Measurements from ENCODE around the gene POGLUT2.
"Not testable (repeated sequence)": the region's sequence is repeated elsewhere in the genome, so short reads cannot be mapped to it uniquely, and the experiment has no call there.

POGLUT2 gene

DNA sequence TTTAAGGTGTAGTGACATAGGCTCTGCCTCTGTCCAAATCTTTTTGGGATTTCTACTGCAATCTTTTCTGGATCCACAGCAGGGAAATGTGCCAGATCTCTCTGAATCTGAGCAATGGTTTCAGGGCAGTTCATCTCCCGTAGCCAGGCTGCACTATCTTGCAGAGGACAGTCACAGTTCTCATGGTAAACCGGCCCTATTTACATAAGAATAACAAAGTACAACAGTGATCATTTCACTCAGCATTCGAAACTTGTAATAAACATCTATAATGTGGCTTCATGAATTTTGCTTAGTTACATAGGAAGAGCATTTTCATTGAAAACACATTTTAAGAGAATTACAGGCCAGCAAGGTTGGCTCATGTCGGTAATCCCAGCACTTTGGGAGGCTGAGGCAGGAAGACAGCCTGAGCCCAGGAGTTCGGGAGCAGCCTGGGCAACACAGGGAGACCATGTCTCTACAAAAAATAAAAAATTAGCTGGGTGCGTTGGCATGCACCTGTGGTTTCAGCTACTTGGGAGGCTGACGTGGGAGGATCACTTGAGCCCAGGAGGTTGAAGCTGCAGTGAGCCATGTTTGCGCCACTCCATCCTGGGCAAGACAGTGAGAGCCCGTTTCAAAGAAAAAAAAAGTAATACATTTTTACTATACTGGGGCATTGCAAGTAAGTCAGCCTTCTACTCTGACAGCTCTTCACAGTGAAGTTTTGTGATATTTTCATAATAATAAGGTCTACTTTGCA, 5.0 kb downstream of the POGLUT2 start:
- Histone ChIP-seq H3K4me1 (ENCODE audit: insufficient read depth, low read length) (peaks cover 8% of the 10 kb centered on the region), H3K9me3 (ENCODE audit: low read length) (no peaks in the 10 kb centered on the region), H3K36me3 (ENCODE audit: insufficient read depth, low read length) (peaks cover 55% of the 10 kb centered on the region), H3K4me3 (ENCODE audit: low read length) (no peak overlapping the region), H3K27me3 (ENCODE audit: insufficient read depth, low read length) (no peaks in the 10 kb centered on the region), H2AFZ (ENCODE audit: low read depth, low read length) (no peak overlapping the region)

DNA sequence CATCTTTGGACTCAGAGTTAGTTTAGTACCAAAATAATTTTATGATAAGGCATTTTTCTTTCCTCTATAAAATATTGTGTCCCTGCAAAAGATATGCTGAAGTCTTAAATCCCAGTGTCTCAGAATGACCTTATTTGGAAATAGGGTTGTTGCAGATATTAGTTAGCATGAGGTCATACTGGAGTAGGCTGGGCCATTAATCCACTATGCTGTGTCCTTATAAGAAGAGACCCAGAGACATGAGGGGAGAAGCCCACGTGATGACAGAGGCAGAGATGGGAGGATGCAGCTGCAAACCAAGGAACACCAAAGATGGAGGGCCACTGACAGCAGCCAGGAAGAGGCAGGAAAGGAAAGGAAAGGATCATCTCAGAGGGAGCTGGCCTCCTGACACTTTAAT, 6.4 kb downstream of the POGLUT2 start:
- Histone ChIP-seq H3K9me3 (ENCODE audit: low read length) (no peaks in the 10 kb centered on the region), H3K4me3 (ENCODE audit: low read length) (no peak overlapping the region), H3K4me1 (ENCODE audit: insufficient read depth, low read length) (peaks cover 1% of the 10 kb centered on the region), H2AFZ (ENCODE audit: low read depth, low read length) (no peak overlapping the region), H3K36me3 (ENCODE audit: insufficient read depth, low read length) (peaks cover 64% of the 10 kb centered on the region), H3K27me3 (ENCODE audit: insufficient read depth, low read length) (no peaks in the 10 kb centered on the region)

DNA sequence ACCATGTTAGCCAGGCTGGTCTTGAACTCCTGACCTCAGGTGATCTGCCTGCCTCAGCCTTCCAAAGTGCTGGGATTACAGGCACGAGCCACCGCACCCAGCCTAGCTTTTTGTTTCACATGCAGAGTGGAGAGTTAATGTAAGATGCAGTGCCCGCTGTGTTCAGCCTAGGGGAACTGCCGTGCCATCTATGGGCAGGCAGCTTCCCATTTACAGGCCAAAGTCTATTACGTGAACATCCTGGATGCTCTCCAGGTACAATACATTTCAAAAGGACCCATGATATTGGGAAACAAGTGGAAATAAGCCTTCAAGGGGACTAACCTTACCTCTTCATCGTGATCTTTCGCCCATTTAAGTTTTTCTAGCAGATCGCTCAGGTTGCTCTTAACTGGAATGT, 10.1 kb downstream of the POGLUT2 start:
- Histone ChIP-seq H3K27me3 (ENCODE audit: insufficient read depth, low read length) (no peaks in the 10 kb centered on the region), H3K4me1 (ENCODE audit: insufficient read depth, low read length) (no peaks in the 10 kb centered on the region), H3K9me3 (ENCODE audit: low read length) (no peaks in the 10 kb centered on the region), H3K36me3 (ENCODE audit: insufficient read depth, low read length) (peaks cover 82% of the 10 kb centered on the region), H3K4me3 (ENCODE audit: low read length) (no peak overlapping the region), H2AFZ (ENCODE audit: low read depth, low read length) (no peak overlapping the region)

DNA sequence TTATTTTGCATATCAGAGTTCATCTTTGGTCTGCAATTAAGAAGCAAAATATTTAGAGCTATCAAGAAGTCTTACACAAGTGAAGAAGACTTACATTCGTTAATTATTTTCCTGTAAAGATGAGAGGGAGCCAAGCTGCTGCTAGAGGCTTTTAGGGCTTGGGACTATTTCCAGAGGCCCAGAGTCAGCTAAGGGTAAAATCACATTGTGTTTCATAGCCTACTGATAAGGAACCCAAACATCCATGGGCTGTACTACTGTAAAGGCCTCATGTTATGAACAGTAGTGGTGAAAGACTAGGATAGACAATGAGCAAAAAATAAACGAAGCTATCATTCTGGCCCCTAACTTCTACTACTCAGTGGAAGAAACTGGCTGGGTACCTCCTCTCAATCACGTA, 14.3 kb downstream of the POGLUT2 start:
- Histone ChIP-seq H3K36me3 (ENCODE audit: insufficient read depth, low read length) (peaks cover 47% of the 10 kb centered on the region), H3K4me3 (ENCODE audit: low read length) (no peak overlapping the region), H3K4me1 (ENCODE audit: insufficient read depth, low read length) (no peaks in the 10 kb centered on the region), H3K27me3 (ENCODE audit: insufficient read depth, low read length) (no peaks in the 10 kb centered on the region), H3K9me3 (ENCODE audit: low read length) (peaks cover 6% of the 10 kb centered on the region), H2AFZ (ENCODE audit: low read depth, low read length) (no peak overlapping the region)

DNA sequence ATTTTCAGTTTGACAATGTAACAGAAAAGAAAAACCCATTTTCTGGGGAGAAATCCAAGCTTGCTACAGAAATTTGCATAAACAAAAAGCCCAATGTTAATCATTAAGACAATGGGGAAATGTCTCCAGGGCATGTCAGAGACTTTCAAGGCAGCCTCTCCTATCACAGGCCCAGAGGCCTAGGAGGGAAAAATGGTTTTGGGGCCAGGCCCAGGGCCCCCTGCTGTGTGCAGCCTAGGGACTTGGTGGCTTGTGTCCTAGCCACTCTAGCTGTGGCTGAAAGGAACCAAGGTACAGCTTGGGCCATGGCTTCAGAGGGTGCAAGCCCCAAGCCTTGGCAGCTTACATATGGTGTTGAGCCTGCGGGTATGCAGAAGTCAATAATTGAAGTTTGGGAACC, 17.2 kb downstream of the POGLUT2 start:
- H3K27me3 ChIP-seq (ENCODE audit: insufficient read depth, low read length), result no peaks in the 10 kb centered on the region
- peaks cover 23% of the 10 kb centered on the region for H3K36me3 ChIP-seq (ENCODE audit: insufficient read depth, low read length)
- H3K4me3 ChIP-seq (ENCODE audit: low read length), result no peak overlapping the region
- H3K4me1 ChIP-seq (ENCODE audit: insufficient read depth, low read length), result no peaks in the 10 kb centered on the region
- H2AFZ ChIP-seq (ENCODE audit: low read depth, low read length), result no peak overlapping the region
- peaks cover 6% of the 10 kb centered on the region for H3K9me3 ChIP-seq (ENCODE audit: low read length)

DNA sequence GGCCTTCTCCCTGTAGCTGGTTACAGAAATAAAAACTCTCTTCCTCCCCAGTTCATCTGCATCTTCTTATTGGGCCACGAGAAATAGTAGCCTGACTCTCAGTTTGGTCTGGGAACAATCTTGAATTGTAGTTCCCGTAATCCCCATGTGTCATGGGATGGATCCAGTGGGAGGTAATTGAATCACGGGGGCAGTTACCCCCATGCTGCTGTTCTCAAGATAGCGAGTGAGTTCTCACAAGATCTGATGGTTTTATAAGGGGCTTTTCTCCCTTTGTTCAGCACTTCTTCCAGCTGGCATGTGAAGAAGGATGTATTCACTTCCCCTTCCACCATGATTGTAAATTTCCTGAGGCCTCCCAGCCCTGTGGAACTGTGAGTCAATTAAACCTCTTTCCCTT, 18.1 kb downstream of the POGLUT2 start:
- not testable (repeated sequence) for H3K27me3 ChIP-seq (ENCODE audit: insufficient read depth, low read length); H3K4me3 ChIP-seq (ENCODE audit: low read length)

DNA sequence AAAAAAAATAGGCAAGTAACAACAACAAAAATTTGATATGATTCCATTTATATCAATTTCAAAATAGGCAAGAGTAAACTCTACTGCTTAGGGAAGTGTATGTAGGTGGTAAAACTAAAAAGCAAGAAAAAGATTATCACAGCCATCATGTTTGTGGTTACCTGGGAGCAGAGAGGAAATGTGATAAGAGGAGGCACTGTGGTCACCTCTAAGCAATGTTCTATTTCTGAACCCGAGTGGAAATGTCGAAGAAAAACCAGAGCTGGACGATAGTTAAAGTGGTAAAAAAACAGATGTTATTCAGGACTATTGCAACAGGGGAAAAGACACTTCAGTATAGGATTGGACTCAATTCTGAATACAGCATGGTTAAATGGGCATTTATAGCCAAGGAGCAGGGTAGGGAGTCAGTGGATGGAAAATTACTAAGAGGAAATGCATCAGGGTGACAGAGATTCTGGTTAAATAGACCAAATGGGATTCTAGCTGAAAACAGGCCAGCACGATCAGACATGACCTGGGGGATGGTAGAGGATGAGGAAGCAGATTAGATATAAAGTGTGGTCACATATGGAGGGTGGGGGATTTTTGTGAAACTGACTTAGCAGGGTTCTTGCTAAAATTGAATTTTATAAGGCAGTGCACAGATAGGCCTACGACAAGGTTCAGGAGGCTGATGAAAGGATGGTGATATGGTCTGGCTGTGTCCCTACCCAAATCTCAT, 19.2 kb downstream of the POGLUT2 start:
- Histone ChIP-seq H3K36me3 (ENCODE audit: insufficient read depth, low read length) (peaks cover 10% of the 10 kb centered on the region), H3K27me3 (ENCODE audit: insufficient read depth, low read length) (no peaks in the 10 kb centered on the region), H3K4me1 (ENCODE audit: insufficient read depth, low read length) (no peaks in the 10 kb centered on the region), H2AFZ (ENCODE audit: low read depth, low read length) (no peak overlapping the region), H3K4me3 (ENCODE audit: low read length) (no peak overlapping the region), H3K9me3 (ENCODE audit: low read length) (peaks cover 6% of the 10 kb centered on the region)

More for the DNA sequence above, 18.1 kb downstream of the POGLUT2 start:
- peaks cover 20% of the 10 kb centered on the region for H3K36me3 ChIP-seq (ENCODE audit: insufficient read depth, low read length)
- not testable (repeated sequence) for H3K9me3 ChIP-seq (ENCODE audit: low read length); H2AFZ ChIP-seq (ENCODE audit: low read depth, low read length); H3K4me1 ChIP-seq (ENCODE audit: insufficient read depth, low read length)

DNA sequence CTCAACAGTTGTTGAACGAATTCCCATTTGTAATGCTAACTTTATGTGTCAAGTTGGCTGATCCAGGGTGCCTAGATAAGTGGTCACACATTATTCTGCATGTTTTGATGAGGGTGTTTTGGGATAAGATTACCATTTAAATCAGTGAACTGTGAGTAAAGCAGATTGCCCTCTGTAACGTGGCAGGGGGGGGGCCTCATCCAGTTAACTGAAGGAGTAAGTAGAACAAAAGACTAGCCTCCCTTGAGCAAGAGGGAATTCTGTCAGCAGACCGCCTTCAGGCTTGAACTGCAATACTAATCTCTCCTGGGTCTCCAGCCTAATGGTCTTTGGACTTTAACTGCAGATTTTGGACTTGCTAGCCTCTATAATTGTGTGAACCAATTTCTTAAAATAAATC, 21.0 kb downstream of the POGLUT2 start:
- no peaks in the 10 kb centered on the region for H3K27me3 ChIP-seq (ENCODE audit: insufficient read depth, low read length)
- H3K4me3 ChIP-seq (ENCODE audit: low read length), result no peak overlapping the region
- peaks cover 2% of the 10 kb centered on the region for H3K36me3 ChIP-seq (ENCODE audit: insufficient read depth, low read length)
- peaks cover 11% of the 10 kb centered on the region for H3K9me3 ChIP-seq (ENCODE audit: low read length)
- H3K4me1 ChIP-seq (ENCODE audit: insufficient read depth, low read length), result no peaks in the 10 kb centered on the region
- no peak overlapping the region for H2AFZ ChIP-seq (ENCODE audit: low read depth, low read length)

DNA sequence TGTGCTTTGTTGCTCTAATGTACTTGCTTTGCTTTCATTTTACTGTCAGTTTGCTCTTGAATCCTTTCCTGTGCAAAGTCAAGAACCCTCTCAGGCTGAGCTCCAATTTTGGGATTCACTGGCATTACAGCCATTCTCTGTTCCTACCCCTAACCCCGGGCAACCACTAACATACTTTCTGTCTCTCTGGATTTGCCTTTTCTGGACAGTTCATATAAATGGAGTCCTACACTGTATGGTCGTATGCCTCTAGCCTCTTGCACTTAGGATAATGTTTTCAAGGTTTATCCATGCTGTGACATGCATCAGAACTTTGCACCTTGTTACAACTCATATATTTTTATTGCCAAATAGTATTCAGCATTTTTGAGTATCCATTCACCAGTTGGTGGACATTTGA, 22.5 kb downstream of the POGLUT2 start:
- Histone ChIP-seq H3K4me1 (ENCODE audit: insufficient read depth, low read length) (no peaks in the 10 kb centered on the region), H3K9me3 (ENCODE audit: low read length) (peaks cover 6% of the 10 kb centered on the region), H3K4me3 (ENCODE audit: low read length) (no peak overlapping the region), H2AFZ (ENCODE audit: low read depth, low read length) (no peak overlapping the region), H3K27me3 (ENCODE audit: insufficient read depth, low read length) (no peaks in the 10 kb centered on the region), H3K36me3 (ENCODE audit: insufficient read depth, low read length) (no peaks in the 10 kb centered on the region)

DNA sequence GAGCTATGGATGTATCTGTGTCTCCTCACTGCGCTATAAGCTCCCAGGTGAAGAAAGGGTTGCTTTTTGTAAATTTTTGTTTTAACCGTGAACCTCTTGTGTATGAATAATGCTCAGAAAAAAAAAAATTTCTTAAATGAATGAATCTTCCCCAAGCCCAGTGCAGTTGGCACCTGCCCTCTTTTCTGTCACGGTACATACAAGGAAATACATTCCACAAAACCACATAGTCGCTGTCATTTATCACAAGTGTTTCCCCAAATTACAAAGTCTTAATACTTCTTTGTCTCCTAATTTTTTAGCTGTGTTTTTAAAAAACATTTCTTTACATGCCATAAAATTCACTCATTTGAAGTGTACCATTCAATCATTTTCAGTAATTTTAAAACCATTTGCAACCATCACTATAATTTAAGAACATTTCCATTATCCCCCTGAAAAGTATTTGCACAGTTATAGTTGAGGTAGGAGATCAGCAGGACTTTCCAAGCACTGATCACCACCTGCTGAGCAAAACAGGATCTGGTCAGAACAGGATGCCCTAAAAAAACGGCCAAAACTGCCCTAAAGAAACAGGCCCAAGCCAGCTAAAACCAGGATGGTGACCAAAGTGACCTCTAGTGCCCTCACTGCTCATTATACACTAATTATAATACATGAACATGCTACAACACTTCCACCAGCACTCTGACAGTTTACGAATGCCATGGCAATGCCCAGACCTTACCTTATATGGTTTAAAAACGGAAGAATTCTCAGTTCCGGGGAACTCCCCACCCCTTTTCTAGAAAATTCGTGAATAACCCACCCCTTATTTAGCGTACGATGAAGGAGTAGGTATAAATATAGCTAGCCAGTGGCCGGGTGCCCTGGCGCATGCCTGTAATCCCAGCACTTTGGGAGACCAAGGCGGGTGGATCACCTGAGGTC, 23.9 kb downstream of the POGLUT2 start:
- Histone ChIP-seq H3K36me3 (ENCODE audit: insufficient read depth, low read length) (no peaks in the 10 kb centered on the region), H3K27me3 (ENCODE audit: insufficient read depth, low read length) (no peaks in the 10 kb centered on the region), H3K4me3 (ENCODE audit: low read length) (no peak overlapping the region), H3K9me3 (ENCODE audit: low read length) (peaks cover 6% of the 10 kb centered on the region), H2AFZ (ENCODE audit: low read depth, low read length) (no peak overlapping the region), H3K4me1 (ENCODE audit: insufficient read depth, low read length) (no peaks in the 10 kb centered on the region)

DNA sequence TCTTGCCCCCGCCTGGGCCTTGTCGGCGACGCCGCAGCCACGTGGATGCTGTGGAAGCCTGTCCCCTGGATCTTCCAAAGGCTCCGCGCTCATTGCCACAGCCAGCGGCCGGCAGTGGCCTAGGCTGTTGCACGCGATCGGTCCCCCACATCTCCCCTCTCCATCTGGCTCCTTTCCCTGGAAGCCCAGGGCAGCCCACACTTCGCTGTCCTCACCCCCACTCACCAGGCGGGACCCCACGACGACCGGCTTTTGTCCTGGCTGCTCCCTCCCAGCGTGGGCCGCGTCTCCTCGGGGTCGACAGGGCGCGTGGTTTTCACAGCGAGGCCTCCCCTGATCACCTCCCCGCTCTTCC, 24.6 kb downstream of the POGLUT2 start:
- Histone ChIP-seq H2AFZ (ENCODE audit: low read depth, low read length) (no peak overlapping the region), H3K4me1 (ENCODE audit: insufficient read depth, low read length) (no peaks in the 10 kb centered on the region), H3K9me3 (ENCODE audit: low read length) (peaks cover 6% of the 10 kb centered on the region), H3K36me3 (ENCODE audit: insufficient read depth, low read length) (no peaks in the 10 kb centered on the region), H3K4me3 (ENCODE audit: low read length) (no peak overlapping the region), H3K27me3 (ENCODE audit: insufficient read depth, low read length) (no peaks in the 10 kb centered on the region)

DNA sequence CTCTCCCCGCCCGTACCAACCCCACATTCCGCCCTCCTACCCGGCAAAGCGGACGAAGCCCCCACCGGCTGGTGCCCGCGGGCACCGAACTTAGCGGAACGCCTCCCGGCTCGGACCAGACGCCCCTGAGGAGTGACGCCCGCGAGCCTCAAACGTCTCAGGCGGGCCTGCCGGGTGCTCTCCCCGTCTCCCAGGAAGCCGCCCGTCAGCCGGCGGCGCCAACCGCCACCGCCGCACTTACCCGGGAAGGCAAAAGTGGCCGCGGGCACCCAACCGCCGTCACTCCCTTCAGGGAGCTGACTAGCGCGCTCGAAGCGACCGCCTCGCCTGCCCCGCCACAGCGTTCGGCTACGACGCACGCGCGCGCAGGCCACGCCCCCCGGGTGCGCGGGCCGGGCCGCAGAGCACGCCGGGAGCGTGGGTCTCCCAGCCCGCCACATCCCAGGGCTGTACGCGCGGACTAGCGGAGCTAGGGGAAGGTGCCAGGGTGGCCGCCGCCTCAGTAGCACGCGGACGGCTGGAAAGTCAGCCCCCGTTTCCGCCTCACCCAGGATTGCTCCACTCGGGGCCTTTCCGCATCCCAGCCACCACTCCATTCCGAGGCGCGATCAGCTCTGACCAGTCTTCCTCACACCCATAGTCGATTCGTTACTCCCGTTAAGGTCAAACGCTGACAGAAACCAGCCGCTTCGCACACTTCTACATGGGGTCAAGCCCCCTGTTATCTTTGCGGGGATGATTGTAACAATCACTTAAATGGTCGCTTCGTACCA, 25.1 kb downstream of the POGLUT2 start, which contains the start of gene TEX30:
TSS of gene TEX30 (minus strand) at position 346 of the 773 bp plus-strand sequence. CDS start 3,760 bp downstream, outside the sequence.
- Histone ChIP-seq H3K9me3 (ENCODE audit: low read length) (peaks cover 6% of the 10 kb centered on the region), H3K4me3 (ENCODE audit: low read length) (no peak within 1 kb of the TSS), H3K27me3 (ENCODE audit: insufficient read depth, low read length) (no peaks in the 10 kb centered on the region), H3K36me3 (ENCODE audit: insufficient read depth, low read length) (no peaks in the 10 kb centered on the region), H3K4me1 (ENCODE audit: insufficient read depth, low read length) (no peaks in the 10 kb centered on the region), H2AFZ (ENCODE audit: low read depth, low read length) (no peak within 1 kb of the TSS)
